ENCODE results near the gene INO80.
"Not testable (repeated sequence)": the region's sequence is repeated elsewhere in the genome, so short reads cannot be mapped to it uniquely, and the experiment has no call there.

Gene INO80

DNA sequence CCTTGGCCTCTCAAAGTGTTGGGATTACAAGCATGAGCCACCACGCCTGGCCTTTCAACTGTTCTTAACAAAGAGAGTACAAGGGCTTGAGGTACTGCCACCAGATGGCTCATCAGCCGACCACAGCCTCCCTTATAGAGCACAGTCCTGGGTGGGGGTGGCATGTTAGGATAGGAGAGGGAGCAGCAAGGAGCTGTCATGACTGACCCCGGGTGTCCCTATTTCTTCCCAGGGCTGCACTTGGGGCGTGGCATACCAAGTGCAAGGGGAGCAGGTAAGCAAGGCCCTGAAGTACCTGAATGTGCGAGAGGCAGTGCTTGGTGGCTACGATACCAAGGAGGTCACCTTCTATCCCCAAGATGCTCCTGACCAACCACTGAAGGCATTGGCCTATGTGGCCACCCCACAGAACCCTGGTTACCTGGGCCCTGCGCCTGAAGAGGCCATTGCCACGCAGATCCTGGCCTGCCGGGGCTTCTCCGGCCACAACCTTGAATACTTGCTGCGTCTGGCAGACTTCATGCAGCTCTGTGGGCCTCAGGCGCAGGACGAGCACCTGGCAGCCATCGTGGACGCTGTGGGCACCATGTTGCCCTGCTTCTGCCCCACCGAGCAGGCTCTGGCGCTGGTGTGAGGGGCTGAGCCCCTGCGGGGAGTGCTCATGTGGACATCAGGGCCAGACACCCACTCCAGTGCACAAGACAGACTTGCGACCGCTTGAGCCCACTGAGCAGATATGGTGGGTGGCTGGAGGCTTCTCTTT lies 160.8 kb downstream of the INO80 start:
- Histone ChIP-seq H3K27ac (no peak overlapping the region), H3K27me3 (ENCODE audit: insufficient read depth, low read depth, severe bottlenecking) (no peaks in the 10 kb centered on the region), H3K9me3 (ENCODE audit: severe bottlenecking) (no peaks in the 10 kb centered on the region), H3K36me3 (no peaks in the 10 kb centered on the region), H3K4me3 (ENCODE audit: low read depth, low read length) (no peak overlapping the region)
- TF ChIP-seq, protein P1, sequence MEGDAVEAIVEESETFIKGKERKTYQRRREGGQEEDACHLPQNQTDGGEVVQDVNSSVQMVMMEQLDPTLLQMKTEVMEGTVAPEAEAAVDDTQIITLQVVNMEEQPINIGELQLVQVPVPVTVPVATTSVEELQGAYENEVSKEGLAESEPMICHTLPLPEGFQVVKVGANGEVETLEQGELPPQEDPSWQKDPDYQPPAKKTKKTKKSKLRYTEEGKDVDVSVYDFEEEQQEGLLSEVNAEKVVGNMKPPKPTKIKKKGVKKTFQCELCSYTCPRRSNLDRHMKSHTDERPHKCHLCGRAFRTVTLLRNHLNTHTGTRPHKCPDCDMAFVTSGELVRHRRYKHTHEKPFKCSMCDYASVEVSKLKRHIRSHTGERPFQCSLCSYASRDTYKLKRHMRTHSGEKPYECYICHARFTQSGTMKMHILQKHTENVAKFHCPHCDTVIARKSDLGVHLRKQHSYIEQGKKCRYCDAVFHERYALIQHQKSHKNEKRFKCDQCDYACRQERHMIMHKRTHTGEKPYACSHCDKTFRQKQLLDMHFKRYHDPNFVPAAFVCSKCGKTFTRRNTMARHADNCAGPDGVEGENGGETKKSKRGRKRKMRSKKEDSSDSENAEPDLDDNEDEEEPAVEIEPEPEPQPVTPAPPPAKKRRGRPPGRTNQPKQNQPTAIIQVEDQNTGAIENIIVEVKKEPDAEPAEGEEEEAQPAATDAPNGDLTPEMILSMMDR (IDR thresholded peaks at IDR 0.05; ENCODE audit: low read depth, low read length), result no peak
- no peak for DNase-seq

DNA sequence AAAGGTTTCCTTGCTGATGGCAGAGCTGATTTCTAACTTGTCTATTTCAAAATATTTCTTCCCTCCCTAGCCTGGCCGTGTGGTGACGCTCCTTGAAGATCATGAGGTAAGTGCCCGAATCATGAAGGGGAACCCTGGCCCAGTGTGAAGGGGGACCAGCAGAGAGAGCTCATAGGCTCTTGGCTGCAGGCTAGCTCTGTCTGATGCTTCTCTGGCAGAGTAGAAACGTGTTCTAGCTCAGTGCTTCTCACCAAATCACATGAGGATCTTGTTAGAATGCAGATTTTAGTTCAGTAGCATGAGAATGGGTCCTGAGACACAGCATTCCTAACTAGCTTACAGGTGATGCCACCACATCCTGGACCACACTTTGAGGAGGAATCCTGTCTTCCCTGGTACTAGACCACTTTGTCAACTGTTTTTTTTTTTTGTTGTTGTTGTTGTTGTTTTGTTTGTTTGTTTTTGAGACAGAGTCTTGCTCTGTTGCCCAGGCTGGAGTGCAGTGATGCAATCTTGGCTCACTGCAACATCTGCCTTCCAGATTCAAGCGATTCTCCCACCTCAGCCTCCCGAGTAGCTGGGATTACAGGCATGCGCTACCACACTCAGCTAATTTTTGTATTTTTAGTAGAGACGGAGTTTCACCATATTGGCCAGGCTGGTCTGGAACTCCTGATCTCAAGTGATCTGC lies 161.8 kb downstream of the INO80 start:
- not testable (repeated sequence) for DNase-seq; H3K27me3 ChIP-seq (ENCODE audit: insufficient read depth, low read depth, severe bottlenecking); H3K9me3 ChIP-seq (ENCODE audit: severe bottlenecking); H3K36me3 ChIP-seq; H3K27ac ChIP-seq; H3K4me3 ChIP-seq (ENCODE audit: low read depth, low read length)

DNA sequence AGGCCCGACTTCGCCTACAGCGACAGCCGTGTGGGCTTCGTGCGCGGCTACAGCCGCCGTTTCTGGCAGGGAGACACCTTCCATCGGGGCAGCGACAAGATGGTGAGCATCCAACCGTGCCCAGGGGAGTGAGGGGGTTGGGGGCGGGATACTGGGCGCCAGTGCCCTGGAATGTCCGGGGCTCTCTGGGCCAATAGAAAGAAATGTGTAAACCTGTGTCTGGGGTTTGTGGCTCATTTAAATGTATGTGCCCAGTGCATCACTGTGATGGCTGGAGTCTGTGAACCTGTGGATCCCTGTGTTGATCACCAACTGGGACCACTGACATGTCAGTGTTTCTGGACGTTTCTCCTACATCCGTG lies 162.4 kb downstream of the INO80 start:
- peak overlapping the region; percentile 95 for H3K27ac ChIP-seq
- H3K27me3 ChIP-seq (ENCODE audit: insufficient read depth, low read depth, severe bottlenecking), result no peaks in the 10 kb centered on the region
- no peak for DNase-seq
- no peaks in the 10 kb centered on the region for H3K9me3 ChIP-seq (ENCODE audit: severe bottlenecking)
- no peaks in the 10 kb centered on the region for H3K36me3 ChIP-seq
- peak overlapping the region; percentile 63 for H3K4me3 ChIP-seq (ENCODE audit: low read depth, low read length)
- TF ChIP-seq, protein P1 (IDR thresholded peaks at IDR 0.05; ENCODE audit: low read depth, low read length), result no peak

DNA sequence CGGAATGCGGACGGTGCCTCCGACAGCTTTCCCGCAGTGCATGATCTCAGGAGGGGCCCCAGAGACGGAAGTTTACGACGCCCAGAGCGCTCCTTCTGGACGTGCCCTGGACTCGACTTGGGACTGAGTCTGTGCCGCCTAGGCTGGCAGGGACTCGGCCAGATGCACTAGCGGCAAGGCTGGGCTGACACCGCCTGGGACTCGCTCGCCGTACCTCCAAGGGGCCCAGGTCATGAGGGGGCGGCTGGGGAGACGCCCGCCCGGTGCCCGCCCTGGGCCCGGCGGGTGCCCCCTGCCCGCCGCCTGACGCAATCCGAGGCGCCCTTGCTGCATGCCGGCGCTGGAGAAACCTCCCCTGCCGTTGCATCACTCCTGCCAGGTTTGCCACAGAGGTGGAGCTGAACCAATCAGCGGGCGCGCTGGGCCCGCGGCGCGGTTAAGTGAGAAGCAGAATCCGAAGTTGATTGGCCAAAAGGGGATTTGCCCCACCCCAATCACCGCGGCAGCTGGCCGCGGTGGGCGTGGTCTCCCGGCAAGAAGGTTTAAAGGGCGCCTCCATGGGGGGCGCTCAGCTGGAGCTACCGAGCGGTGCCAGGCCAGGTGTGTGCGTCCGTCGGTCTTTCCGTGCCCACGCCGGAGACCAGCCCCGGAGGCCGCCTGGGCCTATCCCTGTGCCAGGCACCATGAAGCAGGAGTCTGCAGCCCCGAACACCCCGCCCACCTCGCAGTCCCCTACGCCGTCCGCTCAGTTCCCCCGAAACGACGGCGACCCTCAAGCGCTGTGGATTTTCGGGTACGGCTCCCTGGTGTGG lies 163.0 kb downstream of the INO80 start, which contains the start of gene CHAC1:
Gene CHAC1 (plus strand): TSS at position 571 of the 812 bp plus-strand sequence. CDS start 113 bp downstream, at position 684.
- TF ChIP-seq, protein P1 (IDR thresholded peaks at IDR 0.05; ENCODE audit: low read depth, low read length), result no peak
- peak; percentile 97 for DNase-seq
- H3K9me3 ChIP-seq (ENCODE audit: severe bottlenecking), result no peaks in the 10 kb centered on the region
- no peaks in the 10 kb centered on the region for H3K27me3 ChIP-seq (ENCODE audit: insufficient read depth, low read depth, severe bottlenecking)
- H3K36me3 ChIP-seq, result no peaks in the 10 kb centered on the region
- H3K27ac ChIP-seq, result peak within 1 kb of the TSS; percentile 95
- peak within 1 kb of the TSS; percentile 63 for H3K4me3 ChIP-seq (ENCODE audit: low read depth, low read length)

DNA sequence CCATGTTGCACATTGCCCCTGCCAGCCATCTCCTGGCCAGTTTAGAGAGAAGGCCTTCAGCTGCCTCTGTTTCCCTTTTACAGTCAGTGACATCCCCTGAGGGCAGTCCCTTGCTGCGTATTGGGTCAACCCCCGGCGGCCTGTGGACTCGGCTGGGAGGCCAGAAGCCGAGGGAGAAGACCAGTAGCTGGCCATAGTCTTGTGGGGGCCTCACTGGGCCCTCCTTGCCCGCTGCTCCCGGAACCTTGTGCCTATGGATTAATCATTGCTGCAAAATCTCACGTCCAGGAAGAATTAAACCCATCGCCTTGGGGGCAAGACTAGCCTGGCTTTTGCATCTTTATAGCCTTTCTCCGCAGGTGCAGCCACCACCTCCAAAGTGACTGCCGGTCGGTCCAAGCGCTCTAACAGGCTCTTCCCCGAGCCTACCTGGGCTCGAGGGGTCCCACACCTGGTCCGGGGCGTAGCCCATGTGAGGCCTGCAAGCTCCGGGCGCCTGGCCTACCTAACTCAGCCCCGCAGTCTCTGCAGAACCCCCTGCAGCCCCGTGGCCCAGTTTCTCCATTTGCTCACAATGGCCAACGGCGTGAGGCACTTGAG lies 163.7 kb downstream of the INO80 start:
- no peaks in the 10 kb centered on the region for H3K9me3 ChIP-seq (ENCODE audit: severe bottlenecking)
- TF ChIP-seq, protein P1 (IDR thresholded peaks at IDR 0.05; ENCODE audit: low read depth, low read length), result no peak
- DNase-seq, result no peak
- H3K27ac ChIP-seq, result peak overlapping the region; percentile 95
- H3K4me3 ChIP-seq (ENCODE audit: low read depth, low read length), result peak overlapping the region; percentile 63
- no peaks in the 10 kb centered on the region for H3K27me3 ChIP-seq (ENCODE audit: insufficient read depth, low read depth, severe bottlenecking)
- no peaks in the 10 kb centered on the region for H3K36me3 ChIP-seq
